Tibial artery (tissue), 4 donors: ENCODE results near the gene PAQR9.

Source experiments
- DNase-seq, 2 donors: peaks; one replicate each; pipeline ENCODE4 v3.0.0-alpha.2; 2019
- H3K27ac ChIP-seq, 2 donors: fragments of 200-600 bp; sonication (generic) in 1 of 2; 1 replicate in 1 of 2; 2 replicates in 1 of 2; pipeline ENCODE4 v1.5.1; 2018 to 2019; ENCODE audit warnings: mild to moderate bottlenecking in 1 of 2
- H3K27me3 ChIP-seq, 2 donors: fragments of 200-600 bp; sonication (generic) in 1 of 2; one replicate each; pipeline versions ENCODE4 v1.5.1 to v1.6.0; 2016 to 2019
- H3K36me3 ChIP-seq, 3 donors: fragments of 200-600 bp; sonication (generic) in 2 of 3; one replicate each; pipeline ENCODE4 v1.5.1; 2016 to 2019; ENCODE audit warnings: mild to moderate bottlenecking in 2 of 3
- H3K4me1 ChIP-seq, 4 donors: fragments of 200-600 bp; sonication (generic) in 2 of 4; 1 replicate in 3 of 4; 2 replicates in 1 of 4; pipeline ENCODE4 v1.5.1; 2016 to 2019
- H3K4me3 ChIP-seq, 2 donors: fragments of 200-600 bp; sonication (generic) in 1 of 2; 1 replicate in 1 of 2; 2 replicates in 1 of 2; pipeline ENCODE4 v1.5.1; 2018 to 2019; ENCODE audit warnings: mild to moderate bottlenecking in 2 of 2
- H3K9me3 ChIP-seq, 3 donors: fragments of 200-600 bp; sonication (generic) in 1 of 3; one replicate each; pipeline ENCODE4 v1.5.1; 2016 to 2019
- CTCF ChIP-seq, 2 experiments: fragments of 200-600 bp in 1 of 2; fragments of 450-650 bp in 1 of 2; IDR thresholded peaks; one replicate each; pipeline ENCODE4 v1.5.1; 2017 to 2019; ENCODE audit warnings: antibody characterized with exemption in 2 of 2, mild to moderate bottlenecking in 1 of 2, moderate library complexity in 1 of 2
- intact Hi-C: fragments of 100-400 bp; cut with DNase I; formaldehyde crosslinking; loops from one replicate; pipeline ENCODE4 v1.15.0; 2023; ENCODE audit warnings: low total_unique reads

PAQR9 gene

GRCh38 chr3:142958707-142959106 lies 4.8 kb downstream of the PAQR9 start:
- intact Hi-C loops, result no loop called here

GRCh38 chr3:142953443-142953842 lies 10.0 kb downstream of the PAQR9 start:
- intact Hi-C loops, result no loop called here
- Histone ChIP-seq H3K4me3 (no peak overlapping the region), H3K27me3 (no peaks in the 10 kb centered on the region), H3K9me3 (no peaks in the 10 kb centered on the region), H3K4me1 (no peaks in the 10 kb centered on the region), H3K36me3 (no peaks in the 10 kb centered on the region), H3K27ac (no peak overlapping the region)
- no peak for DNase-seq
- TF ChIP-seq CTCF (IDR thresholded peaks at IDR 0.05), result no peak

More at GRCh38 chr3:142958707-142959106, 4.8 kb downstream of the PAQR9 start:
- Histone ChIP-seq H3K27me3 (peaks cover 0 to 30% of the 10 kb centered on the region in 2 donors), H3K4me3 (no peak overlapping the region), H3K9me3 (no peaks in the 10 kb centered on the region), H3K27ac (no peak overlapping the region), H3K36me3 (no peaks in the 10 kb centered on the region), H3K4me1 (peaks cover 0 to 9% (median 4%) of the 10 kb centered on the region in 4 donors)
- TF ChIP-seq CTCF (IDR thresholded peaks at IDR 0.05), result no peak
- DNase-seq, result no peak

- H3K4me1 ChIP-seq, result peaks cover 0 to under 1% (median 0%) of the 10 kb centered on the region in 4 donors
- H3K9me3 ChIP-seq, result no peaks in the 10 kb centered on the region
- H3K27me3 ChIP-seq, result peaks cover 0 to 3% of the 10 kb centered on the region in 2 donors
- no peak overlapping the region for H3K4me3 ChIP-seq
- DNase-seq, result no peak
- no peaks in the 10 kb centered on the region for H3K36me3 ChIP-seq
- H3K27ac ChIP-seq, result no peak overlapping the region
- TF ChIP-seq CTCF (IDR thresholded peaks at IDR 0.05), result no peak
- intact Hi-C loops, result no loop called here
Measured at GRCh38 chr3:142952272-142953193, 10.9 kb downstream of the PAQR9 start.

GRCh38 chr3:142951794-142952193 lies 11.7 kb downstream of the PAQR9 start:
- DNase-seq, result no peak
- TF ChIP-seq CTCF (IDR thresholded peaks at IDR 0.05), result no peak
- Histone ChIP-seq H3K27ac (no peak overlapping the region), H3K9me3 (no peaks in the 10 kb centered on the region), H3K36me3 (no peaks in the 10 kb centered on the region), H3K4me1 (peaks cover 0 to 5% (median 0%) of the 10 kb centered on the region in 4 donors), H3K27me3 (peaks cover 0 to 10% of the 10 kb centered on the region in 2 donors), H3K4me3 (no peak overlapping the region)
- intact Hi-C loops, result no loop called here

GRCh38 chr3:142950972-142951371 lies 12.5 kb downstream of the PAQR9 start:
- intact Hi-C loops, result no loop called here
- TF ChIP-seq CTCF (IDR thresholded peaks at IDR 0.05), result no peak
- no peak overlapping the region for H3K4me3 ChIP-seq
- H3K27ac ChIP-seq, result no peak overlapping the region
- DNase-seq, result no peak
- H3K36me3 ChIP-seq, result no peaks in the 10 kb centered on the region
- H3K9me3 ChIP-seq, result no peaks in the 10 kb centered on the region
- H3K27me3 ChIP-seq, result peaks cover 0 to 10% of the 10 kb centered on the region in 2 donors
- H3K4me1 ChIP-seq, result peaks cover 0 to 5% (median 0%) of the 10 kb centered on the region in 4 donors
